CD4-positive, alpha-beta T cell (primary cell): ENCODE measurements around the gene MAP3K9. TPM values are rescaled to one million over a fixed set of nuclear protein-coding genes. Genes with fewer than 3 reads are reported as not detected.
"Not testable (repeated sequence)": the region's sequence is repeated elsewhere in the genome, so short reads cannot be mapped to it uniquely, and the experiment has no call there.

Experiments used
- ATAC-seq: fragments of 200-7000 bp; cut with Tn5 transposase; one replicate; pipeline ENCODE4 v1.10.0; 2022; ENCODE audit warnings: mild to moderate bottlenecking; ENCODE audit not compliant: poor library complexity
- CTCF ChIA-PET: fragments of 350-600 bp; sonication (Branson Sonifier 250); formaldehyde crosslinking; loops from one replicate; lab custom pipeline; 2021; ENCODE audit warnings: antibody characterized with exemption, inconsistent platforms; lab: Charles Lee
- POLR2A ChIA-PET: fragments of 350-600 bp; sonication (Branson Sonifier 250); formaldehyde crosslinking; loops from one replicate; lab custom pipeline; 2021; ENCODE audit warnings: antibody characterized with exemption, inconsistent platforms; lab: Charles Lee
- DNase-seq, 14 experiments: peaks; one replicate each; pipeline ENCODE4 v3.0.0-alpha.2; 2013 to 2020; ENCODE audit warnings: mixed read lengths in 2 of 14
- H3K27ac ChIP-seq, 2 donors: one replicate each; pipeline versions ENCODE4 v1.5.1 to v1.7.0; 2013; ENCODE audit warnings: low read length in 2 of 2, low read depth in 1 of 2, mild to moderate bottlenecking in 1 of 2
- H3K27me3 ChIP-seq, 2 experiments: 1 replicate in 1 of 2; 2 replicates in 1 of 2; pipeline versions ENCODE4 v1.6.1 to v1.7.0; 2013; ENCODE audit warnings: low read length in 2 of 2, control low read depth in 1 of 2, mild to moderate bottlenecking in 1 of 2, moderate library complexity in 1 of 2; ENCODE audit not compliant: insufficient read depth in 2 of 2, control insufficient read depth in 1 of 2
- H3K36me3 ChIP-seq: one replicate; pipeline ENCODE4 v1.6.1; 2013; ENCODE audit warnings: low read length, control low read depth; ENCODE audit not compliant: insufficient read depth
- H3K4me1 ChIP-seq: one replicate; pipeline ENCODE4 v1.6.1; 2013; ENCODE audit warnings: low read length, control low read depth; ENCODE audit not compliant: insufficient read depth
- H3K4me3 ChIP-seq: one replicate; pipeline ENCODE4 v1.5.1; 2013; ENCODE audit warnings: mild to moderate bottlenecking, low read length, moderate library complexity
- H3K9me3 ChIP-seq, 2 experiments: 1 replicate in 1 of 2; 2 replicates in 1 of 2; pipeline versions ENCODE4 v1.6.1 to v1.7.0; 2013; ENCODE audit warnings: low read length in 2 of 2, mild to moderate bottlenecking in 2 of 2, control low read depth in 1 of 2, moderate library complexity in 1 of 2; ENCODE audit not compliant: control insufficient read depth in 1 of 2, insufficient read depth in 1 of 2
- H3K27ac Mint-ChIP-seq: one replicate; pipeline ENCODE4 v1.8.0; 2020; ENCODE audit warnings: mixed read lengths
- H3K27me3 Mint-ChIP-seq: one replicate; pipeline ENCODE4 v1.8.0; 2021; ENCODE audit warnings: mixed read lengths
- H3K36me3 Mint-ChIP-seq: one replicate; pipeline ENCODE4 v1.8.0; 2021; ENCODE audit warnings: low read depth, mixed read lengths
- H3K4me1 Mint-ChIP-seq: one replicate; pipeline ENCODE4 v1.8.0; 2021; ENCODE audit warnings: low read depth, mixed read lengths
- H3K4me3 Mint-ChIP-seq: one replicate; pipeline ENCODE4 v1.8.0; 2020; ENCODE audit warnings: mild to moderate bottlenecking, mixed read lengths
- H3K9me3 Mint-ChIP-seq: one replicate; pipeline ENCODE4 v1.8.0; 2020; ENCODE audit warnings: mixed read lengths
- intact Hi-C, 2 experiments: fragments of 100-400 bp; cut with DNase I in 1 of 2; cut with micrococcal nuclease in 1 of 2; formaldehyde crosslinking; loops; one replicate each; pipeline versions ENCODE4 v1.15.1 to v1.9.0; 2023 to 2025; cut with DNase I, micrococcal nuclease
- total RNA-seq, 174 experiments: library from RNA in 2 of 174; stranded (reverse) in 2 of 174; gene quantifications; one replicate each; pipeline ENCODE4 v1.2.3 and lab custom pipeline; 2021 to 2026
- TF ChIP-seq, protein P1 (sequence below): fragments of 200-600 bp; IDR thresholded peaks from one replicate; pipeline ENCODE4 v1.8.0; 2022; ENCODE audit warnings: antibody characterized with exemption, mild to moderate bottlenecking

The MAP3K9 gene
- total RNA-seq, 2 experiments from 2014 or later: 5.9 to 6.3 TPM

GRCh38 chr14:70856851-70857495 lies 47.7 kb upstream of the MAP3K9 start:
- POLR2A ChIA-PET: no interaction called here
- intact Hi-C loops: no loop called here

GRCh38 chr14:70855486-70855885 lies 46.2 kb upstream of the MAP3K9 start:
- Histone ChIP-seq H3K4me3 (no peak overlapping the region), H3K4me1 (no peaks in the 10 kb centered on the region), H3K27me3 (no peaks in the 10 kb centered on the region), H3K27ac (no peak overlapping the region), H3K36me3 (no peaks in the 10 kb centered on the region), H3K9me3 (no peaks in the 10 kb centered on the region)
- intact Hi-C loops: no loop called here
- H3K27ac Mint-ChIP-seq: no peak overlapping the region
- H3K27me3 Mint-ChIP-seq: no peaks in the 10 kb centered on the region
- no peaks in the 10 kb centered on the region for H3K9me3 Mint-ChIP-seq
- no peak overlapping the region for H3K4me3 Mint-ChIP-seq
- no peaks in the 10 kb centered on the region for H3K36me3 Mint-ChIP-seq
- ATAC-seq (no peak), DNase-seq (no peak)
- CTCF ChIA-PET: interaction anchor here (1.0 kb wide), 1 partner anchor 51 kb away, joined by 3 read pairs; no protein-coding TSS in a partner anchor
- POLR2A ChIA-PET: no interaction called here
- no peaks in the 10 kb centered on the region for H3K4me1 Mint-ChIP-seq
- TF ChIP-seq, protein P1, sequence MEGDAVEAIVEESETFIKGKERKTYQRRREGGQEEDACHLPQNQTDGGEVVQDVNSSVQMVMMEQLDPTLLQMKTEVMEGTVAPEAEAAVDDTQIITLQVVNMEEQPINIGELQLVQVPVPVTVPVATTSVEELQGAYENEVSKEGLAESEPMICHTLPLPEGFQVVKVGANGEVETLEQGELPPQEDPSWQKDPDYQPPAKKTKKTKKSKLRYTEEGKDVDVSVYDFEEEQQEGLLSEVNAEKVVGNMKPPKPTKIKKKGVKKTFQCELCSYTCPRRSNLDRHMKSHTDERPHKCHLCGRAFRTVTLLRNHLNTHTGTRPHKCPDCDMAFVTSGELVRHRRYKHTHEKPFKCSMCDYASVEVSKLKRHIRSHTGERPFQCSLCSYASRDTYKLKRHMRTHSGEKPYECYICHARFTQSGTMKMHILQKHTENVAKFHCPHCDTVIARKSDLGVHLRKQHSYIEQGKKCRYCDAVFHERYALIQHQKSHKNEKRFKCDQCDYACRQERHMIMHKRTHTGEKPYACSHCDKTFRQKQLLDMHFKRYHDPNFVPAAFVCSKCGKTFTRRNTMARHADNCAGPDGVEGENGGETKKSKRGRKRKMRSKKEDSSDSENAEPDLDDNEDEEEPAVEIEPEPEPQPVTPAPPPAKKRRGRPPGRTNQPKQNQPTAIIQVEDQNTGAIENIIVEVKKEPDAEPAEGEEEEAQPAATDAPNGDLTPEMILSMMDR: no peak

More at GRCh38 chr14:70856851-70857495, 47.7 kb upstream of the MAP3K9 start:
- DNase-seq (peak in 1 of 14 experiments; percentile 13), ATAC-seq (no peak)
- H3K27ac Mint-ChIP-seq: no peak overlapping the region
- no peaks in the 10 kb centered on the region for H3K4me1 Mint-ChIP-seq
- CTCF ChIA-PET: no interaction called here
- Histone ChIP-seq H3K4me3 (no peak overlapping the region), H3K4me1 (no peaks in the 10 kb centered on the region), H3K9me3 (no peaks in the 10 kb centered on the region), H3K27ac (no peak overlapping the region), H3K36me3 (no peaks in the 10 kb centered on the region), H3K27me3 (no peaks in the 10 kb centered on the region)
- TF ChIP-seq, protein P1: no peak
- H3K27me3 Mint-ChIP-seq: no peaks in the 10 kb centered on the region
- no peaks in the 10 kb centered on the region for H3K36me3 Mint-ChIP-seq
- no peak overlapping the region for H3K4me3 Mint-ChIP-seq
- no peaks in the 10 kb centered on the region for H3K9me3 Mint-ChIP-seq

DNA sequence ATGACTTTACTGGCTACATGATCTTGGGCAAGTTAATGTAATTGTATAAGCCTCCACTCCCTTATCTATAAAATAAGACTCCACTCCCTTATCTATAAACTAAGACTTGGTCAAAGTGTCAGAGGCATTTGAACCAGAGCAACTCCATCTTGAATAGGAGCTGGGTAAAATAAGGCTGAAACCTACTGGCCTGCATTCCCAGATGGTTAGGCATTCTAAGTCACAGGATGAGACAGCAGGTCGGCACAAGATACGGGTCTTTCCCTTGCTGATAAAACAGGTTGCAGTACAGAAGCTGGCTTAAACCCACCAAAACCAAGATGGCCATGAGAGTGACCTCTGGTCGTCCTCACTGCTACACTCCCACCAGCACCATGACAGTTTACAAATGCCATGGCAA lies 44.3 kb upstream of the MAP3K9 start:
- H3K27me3 ChIP-seq, H3K27me3 Mint-ChIP-seq, intact Hi-C loops, H3K4me1 Mint-ChIP-seq, H3K4me1 ChIP-seq, ATAC-seq, DNase-seq, H3K9me3 ChIP-seq, H3K27ac ChIP-seq, CTCF ChIA-PET, H3K4me3 Mint-ChIP-seq, H3K36me3 ChIP-seq, H3K36me3 Mint-ChIP-seq, H3K9me3 Mint-ChIP-seq, H3K27ac Mint-ChIP-seq, POLR2A ChIA-PET, H3K4me3 ChIP-seq: not testable (repeated sequence)
